Mesothelial cell of epicardium (in vitro differentiated cells): ENCODE measurements around the gene PRAF2. TPM values are rescaled to one million over a fixed set of nuclear protein-coding genes. Genes with fewer than 3 reads are reported as not detected.

ENCODE experiments used
- DNase-seq, 2 experiments: peaks; one replicate each; pipeline ENCODE4 v3.0.0; 2021; ENCODE audit warnings: low spot score in 2 of 2; ENCODE audit not compliant: unreplicated experiment in 2 of 2
- H3K27ac Mint-ChIP-seq: 2 replicates; pipeline ENCODE4 v1.8.0; 2021; ENCODE audit warnings: mixed read lengths
- H3K27me3 Mint-ChIP-seq: 2 replicates; pipeline ENCODE4 v1.8.0; 2021; ENCODE audit warnings: low read depth, mixed read lengths
- H3K36me3 Mint-ChIP-seq: 2 replicates; pipeline ENCODE4 v1.8.0; 2021; ENCODE audit warnings: mixed read lengths
- H3K4me1 Mint-ChIP-seq: 2 replicates; pipeline ENCODE4 v1.8.0; 2021; ENCODE audit warnings: mixed read lengths
- H3K4me3 Mint-ChIP-seq: 2 replicates; pipeline ENCODE4 v1.8.0; 2021; ENCODE audit warnings: mild to moderate bottlenecking, moderate library complexity, mixed read lengths
- H3K9me3 Mint-ChIP-seq: 2 replicates; pipeline ENCODE4 v1.8.0; 2021; ENCODE audit warnings: mixed read lengths
- total RNA-seq: library from RNA; stranded (reverse); gene quantifications from 3 replicates; pipeline ENCODE4 v1.2.1, GENCODE V29; 2021
- TF ChIP-seq, protein P1 (sequence below): fragments of 200-600 bp; sonication (generic); IDR thresholded peaks from one replicate; pipeline ENCODE4 v1.5.0; 2021; ENCODE audit warnings: antibody characterized with exemption; ENCODE audit not compliant: unreplicated experiment

Gene PRAF2, protein sequence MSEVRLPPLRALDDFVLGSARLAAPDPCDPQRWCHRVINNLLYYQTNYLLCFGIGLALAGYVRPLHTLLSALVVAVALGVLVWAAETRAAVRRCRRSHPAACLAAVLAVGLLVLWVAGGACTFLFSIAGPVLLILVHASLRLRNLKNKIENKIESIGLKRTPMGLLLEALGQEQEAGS
- 30.5 to 32.0 TPM (median 31.7 TPM) in 3 replicates for total RNA-seq

DNA sequence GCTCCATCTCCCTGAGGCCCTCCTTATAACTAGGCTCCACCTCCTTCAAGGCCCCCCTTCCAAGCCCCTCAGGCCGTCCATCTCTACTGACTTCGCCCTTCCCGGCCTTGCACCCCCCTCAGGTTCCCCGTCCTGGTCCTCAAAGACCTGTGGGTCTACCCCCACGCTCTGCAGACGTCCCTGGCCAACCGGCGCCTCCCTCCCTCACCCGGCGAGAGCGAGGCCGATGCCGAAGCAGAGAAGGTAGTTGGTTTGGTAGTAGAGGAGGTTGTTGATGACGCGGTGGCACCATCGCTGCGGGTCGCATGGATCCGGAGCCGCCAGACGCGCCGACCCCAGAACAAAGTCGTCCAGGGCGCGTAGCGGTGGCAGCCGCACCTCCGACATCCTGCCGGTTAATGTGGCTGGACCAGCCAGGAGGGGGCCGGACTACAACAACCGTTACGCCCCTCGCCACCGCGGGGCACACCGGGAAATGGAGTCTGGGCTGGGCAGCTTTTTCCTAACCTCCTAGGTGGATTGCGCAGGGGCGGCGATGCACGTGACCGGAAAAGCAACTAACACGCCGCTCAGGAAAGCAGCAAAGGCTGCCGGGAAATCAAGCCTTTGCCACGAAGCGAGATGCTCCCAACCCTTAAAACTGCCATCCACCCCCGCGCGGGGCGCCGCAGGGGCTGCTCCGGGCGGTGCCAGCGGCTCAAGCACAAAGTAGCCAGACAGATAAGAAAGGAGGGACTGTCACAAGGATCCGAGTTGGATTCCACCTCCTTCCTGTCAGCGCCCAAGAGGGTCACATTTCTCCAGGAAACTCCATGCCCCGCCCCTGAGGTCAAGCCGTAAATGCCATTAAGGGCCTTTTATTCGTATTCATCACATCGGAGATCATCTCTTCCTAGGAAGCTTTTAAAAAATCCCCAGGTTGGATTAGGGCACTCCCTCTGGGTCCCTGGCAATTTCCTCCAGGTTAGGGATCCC lies at the start of gene PRAF2:
Gene PRAF2 (minus strand): TSS at position 402 of the 975 bp plus-strand sequence. CDS start 15 bp downstream, at position 387.
- H3K9me3 Mint-ChIP-seq = peaks cover 4% of the 10 kb centered on the region

DNA sequence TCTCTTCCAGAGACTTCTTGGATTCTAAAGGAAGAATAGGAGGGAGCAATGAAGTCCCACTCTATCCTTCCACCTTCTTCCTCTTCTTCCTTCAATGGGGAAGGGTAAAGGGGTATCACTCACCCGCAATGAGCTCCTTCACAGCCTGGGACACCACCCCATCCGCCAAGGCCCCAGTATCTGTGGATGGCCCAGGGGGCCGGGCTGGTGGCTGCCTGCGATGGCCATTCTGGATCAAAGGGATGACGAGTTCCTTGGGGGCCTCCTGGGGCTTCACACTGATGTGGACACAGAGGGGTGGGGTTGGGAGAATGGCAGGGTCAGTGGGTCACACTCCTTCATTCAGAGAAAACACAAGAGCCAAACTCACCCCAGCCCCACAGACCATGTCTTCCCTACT lies 48.7 kb upstream of the PRAF2 start:
- DNase-seq = no peak
- H3K4me3 Mint-ChIP-seq = peak overlapping the region; percentile 90
- peaks cover 6% of the 10 kb centered on the region for H3K4me1 Mint-ChIP-seq
- peaks cover 15% of the 10 kb centered on the region for H3K36me3 Mint-ChIP-seq
- peaks cover 12% of the 10 kb centered on the region for H3K9me3 Mint-ChIP-seq
- no peak overlapping the region for H3K27ac Mint-ChIP-seq
- TF ChIP-seq, protein P1, sequence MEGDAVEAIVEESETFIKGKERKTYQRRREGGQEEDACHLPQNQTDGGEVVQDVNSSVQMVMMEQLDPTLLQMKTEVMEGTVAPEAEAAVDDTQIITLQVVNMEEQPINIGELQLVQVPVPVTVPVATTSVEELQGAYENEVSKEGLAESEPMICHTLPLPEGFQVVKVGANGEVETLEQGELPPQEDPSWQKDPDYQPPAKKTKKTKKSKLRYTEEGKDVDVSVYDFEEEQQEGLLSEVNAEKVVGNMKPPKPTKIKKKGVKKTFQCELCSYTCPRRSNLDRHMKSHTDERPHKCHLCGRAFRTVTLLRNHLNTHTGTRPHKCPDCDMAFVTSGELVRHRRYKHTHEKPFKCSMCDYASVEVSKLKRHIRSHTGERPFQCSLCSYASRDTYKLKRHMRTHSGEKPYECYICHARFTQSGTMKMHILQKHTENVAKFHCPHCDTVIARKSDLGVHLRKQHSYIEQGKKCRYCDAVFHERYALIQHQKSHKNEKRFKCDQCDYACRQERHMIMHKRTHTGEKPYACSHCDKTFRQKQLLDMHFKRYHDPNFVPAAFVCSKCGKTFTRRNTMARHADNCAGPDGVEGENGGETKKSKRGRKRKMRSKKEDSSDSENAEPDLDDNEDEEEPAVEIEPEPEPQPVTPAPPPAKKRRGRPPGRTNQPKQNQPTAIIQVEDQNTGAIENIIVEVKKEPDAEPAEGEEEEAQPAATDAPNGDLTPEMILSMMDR = no peak
- no peaks in the 10 kb centered on the region for H3K27me3 Mint-ChIP-seq

More for the DNA sequence above, at the start of gene PRAF2:
- Mint-ChIP-seq H3K27ac (peak within 1 kb of the TSS; percentile 84), H3K4me3 (peak within 1 kb of the TSS; percentile 80), H3K36me3 (peaks cover 4% of the 10 kb centered on the region), H3K4me1 (peaks cover 18% of the 10 kb centered on the region), H3K27me3 (no peaks in the 10 kb centered on the region)
- TF ChIP-seq, protein P1 = no peak
- peak; percentile 71 to 79 for DNase-seq

DNA sequence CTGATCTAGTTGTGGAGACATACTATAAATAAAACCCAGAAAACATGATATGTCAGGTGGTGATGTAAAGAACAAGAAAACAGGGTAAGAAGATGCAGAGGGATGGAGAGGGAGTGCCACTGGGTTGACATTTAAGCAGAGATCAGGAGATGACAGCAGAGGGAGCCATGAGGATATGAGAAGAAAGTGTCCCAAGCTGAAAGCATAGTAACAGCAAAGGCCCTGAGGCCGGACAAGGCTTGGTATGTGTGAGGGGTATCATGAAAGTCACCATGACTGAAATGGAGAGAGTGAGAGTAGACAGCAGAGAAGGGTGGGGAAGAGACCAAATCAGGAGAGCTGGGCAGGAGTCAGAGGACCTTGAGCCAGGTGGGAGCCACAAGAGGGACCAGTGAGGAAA lies 46.3 kb upstream of the PRAF2 start:
- H3K27me3 Mint-ChIP-seq = no peaks in the 10 kb centered on the region
- peaks cover 21% of the 10 kb centered on the region for H3K36me3 Mint-ChIP-seq
- TF ChIP-seq, protein P1 = no peak
- no peak overlapping the region for H3K27ac Mint-ChIP-seq
- DNase-seq = no peak
- no peak overlapping the region for H3K4me3 Mint-ChIP-seq
- H3K9me3 Mint-ChIP-seq = peaks cover 18% of the 10 kb centered on the region
- peaks cover 6% of the 10 kb centered on the region for H3K4me1 Mint-ChIP-seq

DNA sequence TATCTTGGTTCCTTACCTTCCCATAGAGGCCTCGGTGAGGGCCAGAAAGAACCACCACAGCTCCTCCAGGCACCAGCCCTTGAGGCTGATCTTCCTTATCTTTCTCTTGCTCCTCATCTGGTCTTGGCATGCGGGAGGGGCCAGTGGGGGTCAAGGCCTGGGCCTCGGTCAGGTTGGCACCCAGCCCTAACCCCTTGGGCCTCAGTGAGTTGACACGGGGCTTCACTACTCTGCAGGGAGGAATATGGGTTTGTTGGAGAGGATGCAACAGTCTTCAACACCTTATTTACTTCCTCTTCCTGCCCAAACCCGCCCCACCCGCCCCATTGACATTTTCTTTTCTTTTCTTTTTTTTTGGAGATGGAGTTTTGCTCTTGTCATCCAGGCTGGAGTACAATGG lies 43.8 kb upstream of the PRAF2 start:
- Mint-ChIP-seq H3K27me3 (no peaks in the 10 kb centered on the region), H3K36me3 (peaks cover 26% of the 10 kb centered on the region), H3K27ac (no peak overlapping the region), H3K4me3 (no peak overlapping the region), H3K4me1 (no peaks in the 10 kb centered on the region), H3K9me3 (peaks cover 18% of the 10 kb centered on the region)
- TF ChIP-seq, protein P1 = no peak
- DNase-seq = no peak

DNA sequence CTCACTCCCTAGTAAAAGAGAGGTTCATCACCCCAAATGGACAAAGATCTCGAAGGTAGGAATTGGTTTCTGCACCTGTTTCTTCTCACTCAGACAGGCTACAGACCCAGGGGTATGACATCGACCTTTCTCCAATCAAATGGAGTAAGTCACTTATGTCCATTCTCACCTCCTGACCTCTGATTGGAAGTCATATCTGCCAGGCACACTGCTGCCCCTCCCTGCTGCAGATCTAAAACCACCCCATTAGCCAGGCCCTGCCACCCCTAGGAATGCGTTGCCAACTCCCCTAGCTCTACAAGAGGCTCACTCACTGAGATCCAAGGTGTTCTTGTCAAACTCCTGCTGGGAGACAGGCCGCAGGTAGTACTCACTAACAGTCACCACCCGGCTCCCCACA lies 42.9 kb upstream of the PRAF2 start:
- TF ChIP-seq, protein P1 = no peak
- H3K36me3 Mint-ChIP-seq = peaks cover 30% of the 10 kb centered on the region
- peaks cover 19% of the 10 kb centered on the region for H3K9me3 Mint-ChIP-seq
- H3K27me3 Mint-ChIP-seq = no peaks in the 10 kb centered on the region
- no peak overlapping the region for H3K27ac Mint-ChIP-seq
- no peaks in the 10 kb centered on the region for H3K4me1 Mint-ChIP-seq
- H3K4me3 Mint-ChIP-seq = no peak overlapping the region
- no peak for DNase-seq
